ENCODE measurements around the gene DERL3. TPM values are rescaled to one million over a fixed set of nuclear protein-coding genes. Genes with fewer than 3 reads are reported as not detected.

The DERL3 gene
- total and polyA plus RNA-seq, 2 experiments from 2014 or later = 13.6 to 19.5 TPM

- Histone ChIP-seq H3K27ac (ENCODE audit: low read depth) (no peak overlapping the region), H3K4me3 (no peak overlapping the region), H3K4me1 (ENCODE audit: insufficient read depth) (peaks cover 26% of the 10 kb centered on the region), H3K27me3 (ENCODE audit: insufficient read depth) (no peaks in the 10 kb centered on the region), H3K4me2 (no peak overlapping the region; the same call in 1 of the 2 replicates), H2AFZ (peak overlapping the region; percentile 56; the same call in 1 of the 2 replicates), H3K36me3 (ENCODE audit: insufficient read depth) (no peaks in the 10 kb centered on the region), H3F3A (replicated peaks; ENCODE audit: low read depth) (peaks cover 14% of the 10 kb centered on the region; the same call in 1 of the 2 replicates), H4K20me1 (replicated peaks; ENCODE audit: insufficient read depth) (0 out of 2 replicates have a peak, but pooled peaks cover 5% of the 10 kb centered on the region), H3K79me2 (replicated peaks; ENCODE audit: insufficient read depth) (no peaks in the 10 kb centered on the region), H3K9me2 (ENCODE audit: insufficient read depth) (no peaks in the 10 kb centered on the region)
- peaks cover 38% of the 10 kb centered on the region for H3K27me3 Mint-ChIP-seq (ENCODE audit: insufficient read depth, low read depth, poor library complexity)
- peaks cover 34% of the 10 kb centered on the region for H3K4me1 Mint-ChIP-seq
- no peak overlapping the region for H3K4me3 Mint-ChIP-seq
- H3K36me3 Mint-ChIP-seq (ENCODE audit: low read depth) = no peaks in the 10 kb centered on the region; the same call in 2 of the 3 replicates
- peaks cover 3% of the 10 kb centered on the region; the same call in 1 of the 3 replicates for H3K9me3 Mint-ChIP-seq
- DNase-seq (ENCODE audit: low spot score) = no peak
- no peak for TF ChIP-seq ZNF114 (CRISPR knock-in tag; IDR thresholded peaks at IDR 0.05)
- peak in 1 of 2 experiments; percentile 30; a peak in 2 of 4 replicates for TF ChIP-seq CTCF (conservative IDR thresholded peaks at IDR 0.05; ENCODE audit: low read depth in 2 of 2)
- H3K27ac Mint-ChIP-seq = no peak overlapping the region
- no peak for ATAC-seq
Observed at GRCh38 chr22:23842599-23842998, 3.8 kb upstream of the DERL3 start.

- H3K36me3 ChIP-seq (ENCODE audit: insufficient read depth) = no peaks in the 10 kb centered on the region
- peaks cover 11% of the 10 kb centered on the region; the same call in 1 of the 2 replicates for H3F3A ChIP-seq (replicated peaks; ENCODE audit: low read depth)
- Mint-ChIP-seq H3K36me3 (ENCODE audit: low read depth) (no peaks in the 10 kb centered on the region; the same call in 2 of the 3 replicates), H3K4me1 (peaks cover 34% of the 10 kb centered on the region), H3K27me3 (ENCODE audit: insufficient read depth, low read depth, poor library complexity) (peaks cover 34% of the 10 kb centered on the region), H3K27ac (no peak overlapping the region), H3K9me3 (peaks cover 3% of the 10 kb centered on the region; the same call in 1 of the 3 replicates), H3K4me3 (no peak overlapping the region)
- H3K27me3 ChIP-seq (ENCODE audit: insufficient read depth) = no peaks in the 10 kb centered on the region
- no peak overlapping the region for H3K4me3 ChIP-seq
- no peaks in the 10 kb centered on the region for H3K9me2 ChIP-seq (ENCODE audit: insufficient read depth)
- DNase-seq (ENCODE audit: low spot score) = peak; percentile 34
- peak overlapping the region; percentile 56 for H2AFZ ChIP-seq
- H3K4me2 ChIP-seq = no peak overlapping the region; the same call in 1 of the 2 replicates
- no peaks in the 10 kb centered on the region for H3K79me2 ChIP-seq (replicated peaks; ENCODE audit: insufficient read depth)
- H4K20me1 ChIP-seq (replicated peaks; ENCODE audit: insufficient read depth) = 0 out of 2 replicates have a peak, but pooled peaks cover 5% of the 10 kb centered on the region
- peaks cover 22% of the 10 kb centered on the region; the same call in 1 of the 2 replicates for H3K4me1 ChIP-seq (ENCODE audit: insufficient read depth)
- no peak overlapping the region for H3K27ac ChIP-seq (ENCODE audit: low read depth)
- ATAC-seq = no peak
- TF ChIP-seq REST (IDR thresholded peaks at IDR 0.05; ENCODE audit: unreplicated experiment) = no peak
- TF ChIP-seq POLR2AphosphoS5 (IDR thresholded peaks at IDR 0.05; ENCODE audit: low read depth) = no peak
- no peak for TF ChIP-seq ZNF331 (CRISPR knock-in tag; IDR thresholded peaks at IDR 0.05; ENCODE audit: low read depth)
- TF ChIP-seq ZNF462 (CRISPR knock-in tag; IDR thresholded peaks at IDR 0.05) = no peak
- TF ChIP-seq EZH2phosphoT487 (IDR thresholded peaks at IDR 0.05; ENCODE audit: unreplicated experiment) = no peak
- no peak for TF ChIP-seq STAT1 (IDR thresholded peaks at IDR 0.05; ENCODE audit: unreplicated experiment)
- no peak for TF ChIP-seq JUNB (IDR thresholded peaks at IDR 0.05; ENCODE audit: unreplicated experiment)
Observed at GRCh38 chr22:23841736-23842445, 3.1 kb upstream of the DERL3 start.

Data from GM23338 (cell line).